PFSK-1 (cell line): ENCODE data around the gene QKI.

Experiments used
- FOXP2 ChIP-seq: optimal IDR thresholded peaks from 2 replicates; pipeline ENCODE3; 2011; ENCODE audit warnings: borderline replicate concordance, control low read depth, inconsistent platforms; ENCODE audit not compliant: insufficient read depth; ENCODE audit errors: extremely low read length, extremely low read depth
- POLR2AphosphoS5 ChIP-seq: IDR thresholded peaks from 2 replicates; pipeline ENCODE4 v1.6.1; 2012; ENCODE audit warnings: low read depth, mild to moderate bottlenecking, control low read depth, low read length, moderate library complexity
- SIN3A ChIP-seq: IDR thresholded peaks from 2 replicates; pipeline ENCODE4 v1.6.1; 2012; ENCODE audit warnings: mild to moderate bottlenecking, low read length, moderate library complexity, borderline replicate concordance; ENCODE audit not compliant: insufficient read depth
- TAF1 ChIP-seq: IDR thresholded peaks from 2 replicates; pipeline ENCODE4 v1.6.1; 2012; ENCODE audit warnings: low read length, control low read depth, borderline replicate concordance; ENCODE audit not compliant: insufficient read depth
- TF ChIP-seq, protein P1 (sequence below), 2 experiments: IDR thresholded peaks; 2 replicates each; pipeline versions ENCODE4 v1.6.1 to v1.8.0; 2011 to 2012; ENCODE audit warnings: low read depth in 2 of 2, low read length in 2 of 2, control low read depth in 1 of 2, inconsistent platforms in 1 of 2, mild to moderate bottlenecking in 1 of 2, moderate library complexity in 1 of 2; ENCODE audit not compliant: insufficient read depth in 1 of 2

The QKI gene

DNA sequence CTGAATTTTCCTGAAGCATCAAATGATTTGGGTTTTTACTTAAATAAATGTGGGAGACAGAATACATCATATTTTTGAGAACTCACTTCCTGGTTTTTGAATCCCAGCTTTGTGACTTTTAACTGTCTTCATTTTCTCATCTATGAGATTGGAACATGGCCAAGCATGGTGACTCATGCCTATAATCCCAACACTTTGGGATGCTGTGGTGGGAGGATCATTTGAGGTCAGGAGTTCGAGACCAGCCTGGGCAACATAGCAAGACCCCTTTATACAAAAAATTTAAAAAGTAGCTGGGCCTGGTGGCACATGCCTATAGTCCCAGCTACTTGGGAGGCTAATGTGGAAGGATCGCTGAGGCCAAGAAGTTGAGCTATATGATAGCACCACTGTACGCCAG, 122.3 kb downstream of the QKI start:
- no peak for TF ChIP-seq TAF1
- no peak for TF ChIP-seq FOXP2
- TF ChIP-seq POLR2AphosphoS5, result no peak
- TF ChIP-seq, protein P1, sequence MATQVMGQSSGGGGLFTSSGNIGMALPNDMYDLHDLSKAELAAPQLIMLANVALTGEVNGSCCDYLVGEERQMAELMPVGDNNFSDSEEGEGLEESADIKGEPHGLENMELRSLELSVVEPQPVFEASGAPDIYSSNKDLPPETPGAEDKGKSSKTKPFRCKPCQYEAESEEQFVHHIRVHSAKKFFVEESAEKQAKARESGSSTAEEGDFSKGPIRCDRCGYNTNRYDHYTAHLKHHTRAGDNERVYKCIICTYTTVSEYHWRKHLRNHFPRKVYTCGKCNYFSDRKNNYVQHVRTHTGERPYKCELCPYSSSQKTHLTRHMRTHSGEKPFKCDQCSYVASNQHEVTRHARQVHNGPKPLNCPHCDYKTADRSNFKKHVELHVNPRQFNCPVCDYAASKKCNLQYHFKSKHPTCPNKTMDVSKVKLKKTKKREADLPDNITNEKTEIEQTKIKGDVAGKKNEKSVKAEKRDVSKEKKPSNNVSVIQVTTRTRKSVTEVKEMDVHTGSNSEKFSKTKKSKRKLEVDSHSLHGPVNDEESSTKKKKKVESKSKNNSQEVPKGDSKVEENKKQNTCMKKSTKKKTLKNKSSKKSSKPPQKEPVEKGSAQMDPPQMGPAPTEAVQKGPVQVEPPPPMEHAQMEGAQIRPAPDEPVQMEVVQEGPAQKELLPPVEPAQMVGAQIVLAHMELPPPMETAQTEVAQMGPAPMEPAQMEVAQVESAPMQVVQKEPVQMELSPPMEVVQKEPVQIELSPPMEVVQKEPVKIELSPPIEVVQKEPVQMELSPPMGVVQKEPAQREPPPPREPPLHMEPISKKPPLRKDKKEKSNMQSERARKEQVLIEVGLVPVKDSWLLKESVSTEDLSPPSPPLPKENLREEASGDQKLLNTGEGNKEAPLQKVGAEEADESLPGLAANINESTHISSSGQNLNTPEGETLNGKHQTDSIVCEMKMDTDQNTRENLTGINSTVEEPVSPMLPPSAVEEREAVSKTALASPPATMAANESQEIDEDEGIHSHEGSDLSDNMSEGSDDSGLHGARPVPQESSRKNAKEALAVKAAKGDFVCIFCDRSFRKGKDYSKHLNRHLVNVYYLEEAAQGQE (IDR thresholded peaks at IDR 0.05; ENCODE audit: insufficient read depth in 1 of 2, low read depth in 2 of 2, low read length in 2 of 2), result no peak
- TF ChIP-seq SIN3A, result no peak

DNA sequence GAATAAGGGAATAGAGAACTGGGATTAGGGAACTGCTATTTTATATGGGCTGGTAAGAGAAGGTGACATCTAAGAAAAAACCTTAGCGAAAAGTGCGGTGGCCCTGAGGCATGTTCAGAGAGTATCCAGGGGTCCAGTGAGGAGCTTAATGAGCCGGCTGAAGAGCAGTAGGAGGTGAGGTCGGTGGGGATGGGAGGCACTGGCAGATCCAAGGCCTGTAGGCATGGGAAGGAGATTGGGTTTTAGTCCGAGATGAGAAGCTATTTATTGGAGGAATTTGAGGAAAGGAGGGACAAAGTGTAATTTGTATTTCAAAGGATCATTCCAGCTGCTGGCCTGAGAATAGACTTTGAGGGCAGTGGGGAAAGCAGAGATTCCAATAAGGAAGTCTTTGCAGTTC, 123.8 kb downstream of the QKI start:
- TF ChIP-seq POLR2AphosphoS5, result no peak
- no peak for TF ChIP-seq SIN3A
- TF ChIP-seq, protein P1 (IDR thresholded peaks at IDR 0.05; ENCODE audit: insufficient read depth in 1 of 2, low read depth in 2 of 2, low read length in 2 of 2), result no peak
- no peak for TF ChIP-seq FOXP2
- TF ChIP-seq TAF1, result no peak

DNA sequence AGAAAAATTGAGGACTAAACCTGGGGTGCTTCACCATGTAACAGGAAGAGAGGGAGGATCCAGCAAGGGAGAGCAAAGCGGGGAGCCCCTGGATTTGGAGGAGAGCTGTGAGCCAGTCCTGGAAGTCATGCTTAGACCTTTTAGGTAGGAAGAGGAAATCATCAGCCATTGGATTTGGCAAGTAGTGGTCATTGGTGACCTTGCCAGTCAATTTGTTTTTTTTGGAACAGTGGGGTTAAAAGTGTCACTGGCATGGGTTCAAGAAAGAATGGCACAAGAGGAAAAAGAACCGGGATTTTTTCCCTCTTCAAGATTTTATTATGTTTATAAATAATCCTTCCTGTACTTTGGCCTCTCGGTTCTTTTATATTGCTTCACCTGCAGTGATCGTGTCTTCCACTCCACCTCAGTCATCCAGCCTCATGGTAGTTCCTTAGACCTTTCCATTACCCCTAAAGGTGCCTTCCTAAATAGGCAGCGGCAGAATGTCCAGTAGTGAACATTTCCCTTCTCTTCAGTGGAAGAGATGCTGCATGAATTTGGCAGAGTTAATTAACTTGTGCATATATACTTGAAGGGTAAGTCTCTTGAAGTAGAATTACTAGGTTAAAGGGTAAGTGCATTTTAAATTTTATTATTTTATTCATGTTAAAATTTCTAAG, 124.7 kb downstream of the QKI start:
- no peak for TF ChIP-seq TAF1
- no peak for TF ChIP-seq SIN3A
- no peak for TF ChIP-seq POLR2AphosphoS5
- TF ChIP-seq, protein P1 (IDR thresholded peaks at IDR 0.05; ENCODE audit: insufficient read depth in 1 of 2, low read depth in 2 of 2, low read length in 2 of 2), result no peak
- TF ChIP-seq FOXP2, result no peak

DNA sequence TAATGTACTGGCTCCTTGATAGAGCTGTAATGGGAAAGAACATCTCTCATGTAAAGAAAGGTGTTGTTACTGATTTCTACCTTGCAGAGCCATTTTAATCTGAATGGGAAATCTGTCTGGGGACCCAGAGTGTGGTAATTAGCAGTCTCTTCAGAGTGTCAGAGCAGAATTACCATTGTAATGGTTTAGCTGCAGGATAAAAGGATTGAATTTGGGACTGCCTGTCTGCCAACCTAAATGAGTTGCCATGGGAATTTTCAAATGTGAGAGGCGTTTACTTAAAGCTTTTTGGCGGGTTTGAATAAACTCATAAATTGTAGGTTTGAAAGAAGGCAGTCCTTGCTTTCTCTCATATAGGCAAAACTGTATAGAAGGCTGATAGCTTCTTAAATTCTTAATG, 128.8 kb downstream of the QKI start:
- no peak for TF ChIP-seq FOXP2
- TF ChIP-seq, protein P1 (IDR thresholded peaks at IDR 0.05; ENCODE audit: insufficient read depth in 1 of 2, low read depth in 2 of 2, low read length in 2 of 2), result no peak
- TF ChIP-seq SIN3A, result no peak
- no peak for TF ChIP-seq TAF1
- TF ChIP-seq POLR2AphosphoS5, result no peak

DNA sequence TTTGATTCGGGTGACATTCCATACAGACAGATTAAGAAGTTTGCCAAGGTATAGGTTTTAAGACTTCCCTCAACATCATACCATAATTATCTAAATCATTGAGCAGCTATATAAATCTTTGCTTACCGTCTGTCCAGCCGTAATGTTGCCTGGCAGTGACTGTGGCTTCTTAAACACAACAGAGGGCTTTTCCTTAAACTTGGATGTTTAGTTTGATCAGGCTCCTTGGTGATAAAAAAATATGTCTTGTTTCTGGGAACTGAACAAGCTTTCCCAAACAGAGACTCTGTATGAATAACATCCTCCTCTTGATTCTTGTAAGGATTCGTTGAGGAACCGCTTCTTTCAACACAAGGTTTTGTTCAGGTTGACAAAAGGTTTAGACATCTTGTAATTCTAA, 130.9 kb downstream of the QKI start:
- TF ChIP-seq SIN3A, result no peak
- no peak for TF ChIP-seq FOXP2
- no peak for TF ChIP-seq TAF1
- TF ChIP-seq, protein P1 (IDR thresholded peaks at IDR 0.05; ENCODE audit: insufficient read depth in 1 of 2, low read depth in 2 of 2, low read length in 2 of 2), result no peak
- no peak for TF ChIP-seq POLR2AphosphoS5
